Cerebellar cortex (tissue), 1 donor: ENCODE measurements around the gene NRXN3.
A peak's percentile ranks its signal among the peaks of the same experiment; 100 is the strongest.
"Not testable (repeated sequence)": the region's sequence is repeated elsewhere in the genome, so short reads cannot be mapped to it uniquely, and the experiment has no call there.

Experiments
- DNase-seq: peaks from one replicate; pipeline ENCODE4 v3.0.0-alpha.2; 2015; ENCODE audit warnings: low spot score

NRXN3 gene

GRCh38 chr14:79734656-79735055 lies 1564.5 kb downstream of the NRXN3 start:
- no peak for DNase-seq

GRCh38 chr14:79735121-79735520 lies 1564.9 kb downstream of the NRXN3 start:
- no peak for DNase-seq

- DNase-seq: peak; percentile 13
These were observed 1570.0 kb downstream of the NRXN3 start for GRCh38 chr14:79740066-79740601.

GRCh38 chr14:79742142-79742541 lies 1572.0 kb downstream of the NRXN3 start:
- no peak for DNase-seq

- peak; percentile 61 for DNase-seq
These were observed 1574.9 kb downstream of the NRXN3 start for GRCh38 chr14:79745046-79745445.

GRCh38 chr14:79749065-79749464 lies 1578.9 kb downstream of the NRXN3 start:
- peak; percentile 81 for DNase-seq

- no peak for DNase-seq
These were observed 1588.8 kb downstream of the NRXN3 start for GRCh38 chr14:79758985-79759384.

GRCh38 chr14:79764323-79764722 lies 1594.2 kb downstream of the NRXN3 start:
- DNase-seq: no peak

- DNase-seq: no peak
These were observed 1596.3 kb downstream of the NRXN3 start for GRCh38 chr14:79766511-79766910.

- no peak for DNase-seq
These were observed 1597.1 kb downstream of the NRXN3 start for GRCh38 chr14:79767251-79767650.

- DNase-seq: not testable (repeated sequence)
These were observed 1597.5 kb downstream of the NRXN3 start for GRCh38 chr14:79767721-79768120.

GRCh38 chr14:79781882-79782281 lies 1611.7 kb downstream of the NRXN3 start:
- DNase-seq: peak; percentile 51

GRCh38 chr14:79783041-79783440 lies 1612.9 kb downstream of the NRXN3 start:
- DNase-seq: no peak

GRCh38 chr14:79786522-79786921 lies 1616.3 kb downstream of the NRXN3 start:
- DNase-seq: no peak

- no peak for DNase-seq
These were observed 1618.2 kb downstream of the NRXN3 start for GRCh38 chr14:79788346-79788745.

- DNase-seq: no peak
These were observed 1621.0 kb downstream of the NRXN3 start for GRCh38 chr14:79791055-79791732.

- no peak for DNase-seq
These were observed 1631.9 kb downstream of the NRXN3 start for GRCh38 chr14:79802093-79802492.

- DNase-seq: no peak
These were observed 1635.5 kb downstream of the NRXN3 start for GRCh38 chr14:79805636-79806035.

GRCh38 chr14:79809849-79810612 lies 1639.9 kb downstream of the NRXN3 start:
- peak; percentile 51 for DNase-seq

- no peak for DNase-seq
These were observed 1650.8 kb downstream of the NRXN3 start for GRCh38 chr14:79820866-79821535.

- no peak for DNase-seq
These were observed 1651.9 kb downstream of the NRXN3 start for GRCh38 chr14:79822034-79822433.

GRCh38 chr14:79825046-79825521 lies 1654.9 kb downstream of the NRXN3 start:
- DNase-seq: peak; percentile 79

GRCh38 chr14:79826362-79826761 lies 1656.2 kb downstream of the NRXN3 start:
- DNase-seq: no peak
